Measurements from ENCODE around the gene TSPAN5. TPM values are rescaled to one million over a fixed set of nuclear protein-coding genes. Genes with fewer than 3 reads are reported as not detected.
"Not testable (repeated sequence)": the region's sequence is repeated elsewhere in the genome, so short reads cannot be mapped to it uniquely, and the experiment has no call there.

TSPAN5 gene
- polyA plus RNA-seq, 1 donor = 13.0 TPM

GRCh38 chr4:98498774-98499173 lies 159.6 kb downstream of the TSPAN5 start:
- DNase-seq (ENCODE audit: low read depth) = no peak

- no peak for DNase-seq (ENCODE audit: low read depth)
Measured at GRCh38 chr4:98496152-98496845, 162.1 kb downstream of the TSPAN5 start.

GRCh38 chr4:98493296-98493695 lies 165.1 kb downstream of the TSPAN5 start:
- no peak for DNase-seq (ENCODE audit: low read depth)

- DNase-seq (ENCODE audit: low read depth) = no peak
Measured at GRCh38 chr4:98491899-98492559, 166.4 kb downstream of the TSPAN5 start.

DNA sequence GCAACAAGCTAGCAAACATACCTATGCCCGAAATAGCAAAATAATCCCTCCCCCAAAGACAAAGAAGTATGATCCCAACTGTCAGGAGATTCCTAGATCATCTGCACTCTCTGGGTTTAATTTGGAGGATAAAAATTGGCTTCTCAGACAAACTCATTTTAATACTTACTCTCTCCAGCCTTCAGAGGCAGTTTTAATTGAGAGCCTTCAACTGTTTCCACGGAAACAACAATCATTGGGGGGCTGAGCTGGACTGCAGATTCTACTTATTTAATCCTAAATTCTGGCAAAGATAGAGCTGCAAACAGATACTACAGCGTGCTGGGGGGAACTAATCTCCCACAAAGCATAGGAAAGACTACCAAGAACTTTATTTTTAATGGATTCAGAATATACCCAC lies 168.2 kb downstream of the TSPAN5 start:
- DNase-seq (ENCODE audit: low read depth) = no peak

- no peak for DNase-seq (ENCODE audit: low read depth)
Measured at GRCh38 chr4:98485816-98486345, 172.5 kb downstream of the TSPAN5 start.

- no peak for DNase-seq (ENCODE audit: low read depth)
Measured at GRCh38 chr4:98484031-98484430, 174.4 kb downstream of the TSPAN5 start.

DNA sequence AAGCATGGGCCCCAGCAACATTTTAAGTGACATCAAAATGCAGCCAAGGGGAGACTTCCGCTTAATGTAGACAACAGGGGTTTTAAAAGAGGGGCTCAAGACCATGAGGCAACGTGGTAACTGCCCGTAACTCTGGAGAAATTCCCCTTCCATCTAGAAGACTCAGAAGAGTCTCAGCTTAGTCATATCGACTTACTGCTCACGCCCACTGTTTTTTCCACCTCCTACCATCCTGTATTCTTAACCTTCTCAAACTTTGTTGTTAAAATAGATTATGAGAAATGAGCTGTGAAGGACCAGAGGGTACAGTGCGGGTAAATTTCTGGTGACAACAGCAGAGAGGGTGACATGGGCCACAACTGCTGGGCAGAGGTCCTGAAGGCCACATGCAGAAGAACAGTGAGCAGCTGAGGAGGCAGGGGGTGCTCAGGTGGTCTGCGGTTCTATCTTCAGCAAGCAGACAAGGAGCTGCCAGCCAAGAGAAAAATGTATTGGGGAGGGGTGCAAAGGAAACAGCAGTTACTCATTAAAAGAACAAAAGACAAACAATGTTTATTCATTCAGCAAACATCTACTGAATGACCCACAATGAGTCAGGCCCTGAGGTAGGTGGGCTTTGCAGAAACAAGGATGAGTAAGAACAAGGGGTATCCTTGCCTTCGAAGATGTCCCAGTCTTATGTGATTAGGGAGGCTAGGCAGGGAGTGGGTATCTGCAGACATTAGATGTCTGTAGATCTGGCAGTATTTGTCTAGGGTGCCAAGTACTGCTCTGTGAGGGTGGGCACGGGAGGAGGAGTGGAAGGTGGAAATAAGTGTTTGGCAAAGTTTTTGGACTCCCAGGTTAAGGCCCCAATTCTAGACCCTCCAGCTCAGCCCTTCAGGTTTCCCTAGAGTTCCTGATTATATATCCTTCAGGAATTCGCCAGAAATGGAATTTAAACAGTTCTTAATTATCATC lies 175.3 kb downstream of the TSPAN5 start:
- no peak for DNase-seq (ENCODE audit: low read depth)

DNA sequence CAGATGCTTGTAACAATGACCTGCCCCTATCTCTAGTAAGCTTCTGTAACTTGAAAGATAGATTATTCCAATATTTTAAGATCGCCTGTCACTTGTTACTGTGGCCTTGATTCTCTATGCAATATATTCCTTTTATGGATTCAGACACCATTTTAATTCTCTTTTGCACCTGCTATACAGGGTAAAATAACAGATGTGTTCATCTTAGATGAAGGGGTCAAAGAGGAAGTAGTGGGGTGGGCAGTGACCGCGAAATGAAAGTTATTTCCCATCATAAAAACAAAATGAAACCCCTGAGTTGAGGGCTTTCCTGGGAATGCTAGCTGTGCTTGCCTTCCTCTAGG lies 175.9 kb downstream of the TSPAN5 start:
- no peak for DNase-seq (ENCODE audit: low read depth)

- DNase-seq (ENCODE audit: low read depth) = no peak
Measured at GRCh38 chr4:98481167-98481566, 177.2 kb downstream of the TSPAN5 start.

DNA sequence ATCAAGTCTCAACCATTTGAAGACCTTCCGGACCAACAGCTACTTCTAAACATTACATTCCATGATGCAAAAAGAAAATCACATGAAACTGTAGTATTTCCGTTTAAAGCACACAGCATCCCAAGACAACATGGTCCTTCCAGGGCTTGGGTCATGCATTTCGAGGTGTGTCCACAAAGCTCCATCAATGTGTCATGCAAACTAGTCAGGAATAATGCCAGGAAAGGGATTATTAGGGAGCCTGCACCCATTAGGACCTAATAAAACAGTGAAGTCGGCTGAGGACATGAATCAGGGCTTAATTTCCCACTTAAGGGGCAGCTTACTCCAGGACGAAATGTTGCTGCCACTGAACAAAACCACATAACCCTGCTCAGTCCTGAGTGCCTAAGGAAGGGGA lies 177.9 kb downstream of the TSPAN5 start:
- DNase-seq (ENCODE audit: low read depth) = no peak

DNA sequence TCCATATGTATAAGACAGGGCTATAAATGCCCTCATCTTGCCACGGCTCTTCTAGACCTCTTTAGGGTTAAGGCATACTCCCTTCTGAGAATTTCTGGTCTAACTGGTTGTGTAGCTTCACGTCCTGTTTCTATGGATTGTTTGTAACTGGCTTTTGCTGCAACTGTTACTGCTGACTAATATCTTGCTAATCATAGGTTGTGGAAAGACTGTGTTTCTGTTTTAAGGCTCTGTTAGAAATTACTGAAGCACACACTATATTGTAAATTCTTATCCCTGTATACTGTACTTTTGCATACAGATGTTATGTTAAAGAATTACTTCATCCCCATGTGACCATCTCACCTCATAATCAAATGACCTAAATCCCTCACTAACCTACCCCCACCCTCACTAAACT lies 178.8 kb downstream of the TSPAN5 start:
- not testable (repeated sequence) for DNase-seq (ENCODE audit: low read depth)

DNA sequence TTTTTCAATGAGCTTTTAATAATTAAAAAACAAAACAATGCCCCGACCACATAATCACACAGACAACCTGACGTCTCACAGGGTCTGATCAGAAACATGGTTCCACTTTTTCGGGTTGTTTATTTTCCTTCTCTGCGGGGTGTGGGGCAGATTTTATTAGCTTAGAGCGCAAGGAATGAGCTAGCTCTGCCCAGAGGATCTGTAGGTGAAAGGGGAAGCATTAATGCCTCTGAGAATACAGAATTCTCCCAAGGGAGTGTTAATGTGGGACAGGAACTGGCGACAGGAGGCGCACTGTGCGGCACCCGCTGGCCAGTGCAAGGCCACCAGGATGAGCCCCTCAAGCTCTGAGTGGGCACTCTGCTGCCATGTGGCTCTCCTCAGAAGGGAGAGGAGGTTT lies 181.5 kb downstream of the TSPAN5 start:
- no peak for DNase-seq (ENCODE audit: low read depth)

DNA sequence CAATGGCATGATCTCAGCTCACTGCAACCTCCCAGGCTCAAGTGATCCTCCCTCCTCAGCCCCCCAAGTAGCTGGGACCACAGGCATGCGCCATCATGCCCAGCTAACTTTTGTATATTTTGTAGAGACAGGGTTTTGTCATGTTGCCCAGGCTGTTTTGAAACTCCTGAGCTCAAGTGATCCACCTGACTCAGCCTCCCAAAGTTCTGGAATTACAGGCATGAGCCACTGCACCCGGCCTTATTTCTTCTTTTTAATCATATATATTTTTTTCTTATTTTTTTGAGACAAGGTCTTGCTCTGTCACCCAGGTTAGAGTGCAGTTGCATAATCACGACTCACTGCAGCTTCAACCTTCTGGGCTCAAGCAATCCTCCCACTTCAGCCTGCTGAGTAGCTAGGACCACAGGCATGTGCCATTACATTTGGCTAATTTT lies 184.0 kb downstream of the TSPAN5 start:
- DNase-seq (ENCODE audit: low read depth) = no peak

DNA sequence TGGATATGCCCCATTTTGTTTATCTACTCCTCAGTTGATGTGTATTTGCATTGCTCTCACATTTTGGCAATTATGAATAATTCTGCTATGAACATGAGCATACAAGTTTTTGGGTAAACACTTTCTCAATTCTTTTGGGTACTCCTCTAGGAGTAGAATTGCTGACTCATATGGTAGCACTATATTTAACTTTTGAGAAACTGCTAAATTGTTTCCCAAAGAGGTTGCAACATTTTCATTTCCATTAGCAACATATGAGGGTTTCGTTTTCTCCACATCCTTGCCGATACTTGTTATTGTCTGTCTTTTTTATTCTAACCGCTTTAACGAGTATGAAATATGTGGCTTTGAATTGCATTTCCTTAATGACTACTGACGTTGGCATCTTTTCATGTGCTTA lies 185.4 kb downstream of the TSPAN5 start:
- no peak for DNase-seq (ENCODE audit: low read depth)

- no peak for DNase-seq (ENCODE audit: low read depth)
Measured at GRCh38 chr4:98470831-98471230, 187.6 kb downstream of the TSPAN5 start.

- no peak for DNase-seq (ENCODE audit: low read depth)
Measured at GRCh38 chr4:98470366-98470765, 188.0 kb downstream of the TSPAN5 start.

- no peak for DNase-seq (ENCODE audit: low read depth)
Measured at GRCh38 chr4:98469771-98470170, 188.6 kb downstream of the TSPAN5 start.

- peak; percentile 6 for DNase-seq (ENCODE audit: low read depth)
Measured at GRCh38 chr4:98468709-98469108, 189.7 kb downstream of the TSPAN5 start.

- DNase-seq (ENCODE audit: low read depth) = peak; percentile 78
Measured at GRCh38 chr4:98467627-98468072, 190.8 kb downstream of the TSPAN5 start.

GRCh38 chr4:98466868-98467599 lies 191.4 kb downstream of the TSPAN5 start:
- no peak for DNase-seq (ENCODE audit: low read depth)
